Sciatic nerve (tissue), 2 donors: Measurements from ENCODE around the gene RPS6KB1. TPM values are rescaled to one million over a fixed set of nuclear protein-coding genes. Genes with fewer than 3 reads are reported as not detected.
"Not testable (repeated sequence)": the region's sequence is repeated elsewhere in the genome, so short reads cannot be mapped to it uniquely, and the experiment has no call there.

Experiments
- ATAC-seq: fragments of 200-7000 bp; cut with Tn5 transposase; one replicate; pipeline ENCODE4 v1.9.1; 2020; ENCODE audit warnings: mild to moderate bottlenecking, moderate library complexity
- DNase-seq: peaks from one replicate; pipeline ENCODE4 v3.0.0-alpha.2; 2020; ENCODE audit warnings: low spot score
- intact Hi-C: fragments of 100-400 bp; cut with DNase I; formaldehyde crosslinking; loops from one replicate; pipeline ENCODE4 v1.14.2; 2022
- total RNA-seq: library from RNA; stranded (reverse); fragmentation: NEBNext Ultra II Directional; extraction: Animal tissue kit (Norgen Biotek cat#: 25700); gene quantifications from one replicate; pipeline ENCODE4 v1.2.1, GENCODE V29; 2021
- donor health status: DM: no; HTN: no; CAD: no.
- donor health status: DM: no; HTN: no; CAD: no.

Gene RPS6KB1
- total RNA-seq, 1 donor from 2014 or later, result 56.2 TPM

DNA sequence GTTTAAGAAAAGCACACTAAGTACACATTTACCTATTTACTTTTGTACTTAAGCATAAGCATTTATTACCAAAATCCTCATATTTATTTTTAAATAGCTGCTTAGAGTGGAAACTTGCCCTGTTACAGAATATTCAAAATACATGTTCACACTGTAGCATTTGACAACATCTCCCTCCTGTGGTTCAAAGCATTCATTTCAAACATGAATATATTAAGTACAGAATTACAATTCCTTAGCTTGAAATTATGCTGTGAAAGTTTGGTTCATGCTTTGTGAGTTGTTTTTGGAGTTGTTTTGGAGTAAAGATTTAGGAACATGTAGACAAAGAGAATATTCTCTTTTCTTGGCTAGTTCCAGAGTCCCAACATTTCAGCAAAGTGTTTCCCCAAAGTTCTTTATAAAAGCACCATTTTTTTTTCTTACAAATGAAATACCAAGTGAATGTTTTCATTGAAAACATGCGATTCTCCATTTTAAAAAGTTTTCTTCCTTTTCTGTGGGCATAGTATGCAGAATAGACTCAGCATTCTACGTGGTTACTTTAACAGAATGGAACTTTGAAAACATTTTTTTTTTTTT lies 33.4 kb upstream of the RPS6KB1 start:
- intact Hi-C loops, result no loop called here
- peak; percentile 80 for ATAC-seq
- DNase-seq, result no peak

DNA sequence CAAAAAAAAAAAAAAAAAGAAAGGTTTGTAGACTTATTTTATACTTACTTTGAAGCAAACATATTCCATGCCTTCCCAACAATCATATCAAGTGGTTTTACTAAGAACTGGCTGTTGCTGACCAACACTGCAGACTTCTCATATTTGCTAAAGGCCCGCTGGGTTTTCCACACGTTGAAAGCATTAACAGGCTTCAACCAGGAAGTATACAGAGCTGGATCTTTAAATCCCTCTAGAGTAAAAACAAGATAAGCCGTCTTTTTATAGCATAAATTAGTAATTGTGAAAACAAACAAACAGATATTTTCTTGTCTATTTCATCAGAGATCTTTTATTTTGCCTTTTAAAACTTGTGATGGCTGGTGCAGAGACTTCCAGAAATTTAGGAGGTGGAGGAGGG lies 29.3 kb upstream of the RPS6KB1 start:
- intact Hi-C loops, result no loop called here
- DNase-seq (no peak), ATAC-seq (peak; percentile 49)

DNA sequence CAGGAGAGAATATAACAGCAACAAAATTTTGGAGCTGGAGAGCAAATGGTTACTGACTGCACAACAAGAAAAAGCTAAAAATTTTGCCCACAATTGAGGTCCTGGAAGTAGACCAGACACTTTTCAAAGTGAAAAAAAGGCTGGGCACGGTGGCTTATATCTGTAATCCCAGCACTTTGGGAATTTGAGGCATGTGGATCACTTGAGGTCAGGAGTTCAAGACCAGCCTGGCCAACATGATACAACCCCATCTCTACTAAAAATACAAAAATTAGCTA lies 23.0 kb upstream of the RPS6KB1 start:
- DNase-seq (no peak), ATAC-seq (no peak)
- intact Hi-C loops, result no loop called here

DNA sequence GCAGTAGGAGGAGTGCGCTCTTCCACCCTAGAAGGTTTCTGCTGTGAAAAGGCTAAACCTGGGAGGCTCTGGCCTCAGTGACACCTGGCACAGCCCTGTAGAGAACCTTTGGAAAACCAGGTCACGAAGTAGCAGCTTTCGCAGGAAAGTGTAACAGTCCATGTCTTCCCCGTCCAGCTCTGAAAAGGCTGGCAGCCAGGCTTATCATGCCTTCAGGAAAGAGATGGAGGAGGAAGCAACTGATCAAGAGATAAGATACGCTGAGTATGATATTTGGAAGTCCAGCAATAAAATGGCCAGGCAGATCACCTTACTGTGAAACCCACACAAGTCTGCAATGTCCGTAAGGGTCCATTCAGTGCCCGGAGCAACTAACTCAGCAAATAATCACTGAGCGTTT lies 22.4 kb upstream of the RPS6KB1 start:
- DNase-seq (peak; percentile 21), ATAC-seq (no peak)

DNA sequence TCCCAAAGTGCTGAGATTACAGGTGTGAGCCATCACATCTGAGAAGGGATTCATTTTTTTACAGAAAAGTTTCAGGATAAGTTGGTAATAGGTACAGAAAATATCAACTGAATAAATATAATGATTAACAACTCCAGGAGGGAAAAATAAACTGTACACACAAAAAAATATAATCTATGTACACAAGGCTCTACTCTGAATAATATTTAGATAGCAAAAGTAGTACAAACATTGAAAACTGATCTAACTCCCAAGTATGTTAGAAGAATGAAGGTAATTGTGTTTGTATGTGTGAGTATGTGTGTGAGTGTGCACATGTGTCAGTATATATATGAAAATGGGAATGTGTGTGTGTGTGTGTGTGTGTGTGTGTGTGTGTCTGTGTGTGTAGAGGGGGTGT lies 20.6 kb upstream of the RPS6KB1 start:
- DNase-seq, result no peak
- no peak for ATAC-seq
- intact Hi-C loops, result no loop called here

More for the DNA sequence above, 22.4 kb upstream of the RPS6KB1 start:
- intact Hi-C loops, result no loop called here

DNA sequence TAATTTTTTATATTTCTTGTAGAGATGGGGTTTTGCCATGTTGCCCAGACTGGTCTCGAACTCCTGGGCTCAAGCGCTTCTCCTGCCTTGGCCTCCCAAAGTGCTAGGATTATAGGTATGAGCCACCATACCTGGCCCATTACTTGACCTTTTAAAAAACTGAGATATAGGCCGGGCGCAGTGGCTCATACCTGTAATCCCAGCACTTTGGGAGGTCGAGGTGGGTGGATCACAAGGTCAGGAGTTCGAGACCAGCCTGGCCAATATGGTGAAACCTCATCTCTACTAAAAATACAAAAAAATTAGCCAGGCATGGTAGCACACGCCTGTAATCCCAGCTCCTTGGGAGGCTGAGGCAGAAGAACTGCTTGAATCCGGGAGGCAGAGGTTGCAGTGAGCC lies 19.5 kb upstream of the RPS6KB1 start:
- ATAC-seq, DNase-seq, intact Hi-C loops: not testable (repeated sequence)

DNA sequence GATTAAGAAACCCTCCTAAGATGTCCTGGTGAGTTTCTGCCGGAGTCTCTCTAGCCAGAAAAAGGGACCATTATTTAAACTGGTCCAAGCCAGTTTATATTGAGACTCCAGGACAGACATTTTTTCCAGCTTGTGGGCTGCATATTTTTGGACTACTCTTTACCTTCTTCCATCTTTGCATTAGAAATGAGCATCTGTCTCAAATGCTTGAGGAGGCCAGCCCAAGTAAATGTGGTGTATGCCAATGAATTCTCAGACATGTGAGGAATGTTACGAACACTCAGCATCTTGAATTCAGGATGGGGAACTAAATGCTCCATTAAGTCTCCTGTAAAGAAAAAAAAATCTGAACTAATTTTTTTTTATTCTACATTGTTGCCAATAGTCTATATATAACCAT lies 18.5 kb upstream of the RPS6KB1 start:
- intact Hi-C loops, result no loop called here
- no peak for DNase-seq
- no peak for ATAC-seq

DNA sequence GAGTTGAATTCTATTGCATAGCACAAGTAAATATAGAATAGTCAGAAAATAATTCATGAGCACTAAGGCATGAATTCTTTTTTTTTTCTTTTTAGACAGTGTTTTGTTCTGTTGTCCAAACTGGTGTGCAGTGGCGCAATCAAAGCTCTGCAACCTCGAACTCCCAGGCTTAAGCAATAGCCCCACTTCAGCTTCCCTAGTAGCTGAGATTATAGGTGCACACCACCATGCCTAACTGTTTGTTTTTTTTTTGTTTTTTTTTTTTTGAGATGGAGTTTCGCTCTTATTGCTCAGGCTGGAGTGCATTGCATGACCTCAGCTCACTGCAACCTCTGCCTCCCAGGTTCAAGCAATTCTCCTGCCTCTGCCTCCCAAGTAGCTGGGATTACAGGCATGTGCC lies 16.8 kb upstream of the RPS6KB1 start:
- intact Hi-C loops, result no loop called here
- DNase-seq (no peak), ATAC-seq (no peak)

DNA sequence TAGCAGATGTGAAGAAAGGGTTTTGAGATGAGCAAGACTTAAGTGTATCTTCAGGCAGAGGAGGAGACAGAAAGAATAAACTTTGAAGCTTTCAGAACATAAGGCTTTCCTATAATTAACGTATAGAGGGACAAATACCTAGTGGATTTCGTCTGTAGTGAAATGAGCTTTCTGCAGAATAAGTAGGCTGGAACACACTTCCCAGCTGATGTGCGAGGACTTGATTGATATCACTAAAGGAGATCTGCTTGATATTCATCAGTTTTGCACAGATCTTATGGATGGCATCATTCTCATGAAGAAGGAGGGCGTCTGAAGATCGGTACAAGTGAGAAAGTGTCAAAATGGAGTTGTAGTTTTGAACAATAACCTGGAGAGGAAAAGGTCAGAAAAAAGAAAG lies 15.0 kb upstream of the RPS6KB1 start:
- intact Hi-C loops, result no loop called here
- ATAC-seq (no peak), DNase-seq (peak; percentile 8)

DNA sequence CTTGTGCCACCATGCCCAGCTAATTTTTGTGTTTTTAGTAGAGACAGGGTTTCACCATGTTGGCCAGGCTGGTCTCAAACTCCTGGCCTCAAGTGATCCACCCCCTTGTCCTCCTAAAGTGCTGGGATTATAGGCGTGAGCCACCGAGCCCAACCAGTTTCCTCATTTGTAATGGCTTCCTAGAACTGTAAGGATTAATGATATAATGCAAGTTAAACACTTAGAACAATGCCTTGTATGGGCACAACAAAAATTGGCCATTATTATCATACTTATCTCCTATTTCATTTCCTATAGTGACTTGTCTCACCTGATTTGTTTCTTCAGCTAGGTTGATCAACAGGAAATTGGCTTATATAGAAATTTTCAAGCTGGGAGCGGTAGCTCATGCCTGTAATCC lies 14.3 kb upstream of the RPS6KB1 start:
- ATAC-seq (no peak), DNase-seq (no peak)
- intact Hi-C loops, result no loop called here

DNA sequence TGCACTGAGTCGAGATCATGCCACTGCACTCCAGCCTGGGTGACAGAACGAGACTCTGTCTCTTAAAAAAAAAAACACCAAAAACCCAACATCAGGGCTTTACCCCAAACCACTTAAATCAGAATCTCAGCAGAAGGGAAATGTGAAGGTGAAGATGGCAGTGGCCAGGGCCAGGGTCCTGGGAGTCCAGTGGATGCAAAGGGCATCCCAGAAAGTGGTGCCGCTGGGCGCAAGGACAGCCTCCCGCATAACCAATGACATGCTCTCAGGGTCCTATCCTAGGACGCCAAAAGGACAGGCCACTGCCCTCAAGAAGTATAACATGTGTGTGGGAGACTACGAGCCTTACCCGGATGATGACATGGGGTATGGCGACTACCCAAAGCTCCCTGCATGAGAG lies 8.1 kb upstream of the RPS6KB1 start:
- DNase-seq (no peak), ATAC-seq (no peak)
- intact Hi-C loops, result no loop called here

DNA sequence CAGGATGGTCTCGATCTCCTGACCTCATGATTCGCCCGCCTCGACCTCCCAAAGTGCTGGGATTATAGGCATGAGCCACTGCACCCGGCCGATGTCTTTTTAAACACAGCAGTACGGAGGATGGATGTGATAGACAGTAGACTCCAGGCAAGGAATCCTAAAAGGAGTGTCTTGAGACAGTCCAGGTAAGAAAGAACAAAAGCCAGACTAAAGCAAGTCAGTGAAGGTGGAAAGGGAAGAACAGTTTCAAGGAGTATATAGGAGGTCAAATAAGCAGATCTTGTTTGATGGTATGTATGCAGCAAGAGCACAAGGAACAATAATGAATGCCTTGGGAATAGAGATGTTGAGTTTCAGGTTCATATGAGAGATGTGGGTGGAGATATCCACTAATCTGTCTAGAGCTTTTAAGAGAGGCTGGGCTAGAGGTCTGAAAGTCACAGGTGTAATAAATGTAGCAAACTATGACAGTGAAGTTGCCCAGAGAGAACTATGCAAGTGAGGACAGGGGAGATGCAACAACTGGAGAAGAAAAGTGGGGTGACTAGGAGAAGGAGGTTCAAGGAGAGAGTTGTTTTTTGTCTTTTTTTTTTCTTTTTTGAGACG lies 4.7 kb upstream of the RPS6KB1 start:
- no peak for DNase-seq
- no peak for ATAC-seq
- intact Hi-C loops, result no loop called here

DNA sequence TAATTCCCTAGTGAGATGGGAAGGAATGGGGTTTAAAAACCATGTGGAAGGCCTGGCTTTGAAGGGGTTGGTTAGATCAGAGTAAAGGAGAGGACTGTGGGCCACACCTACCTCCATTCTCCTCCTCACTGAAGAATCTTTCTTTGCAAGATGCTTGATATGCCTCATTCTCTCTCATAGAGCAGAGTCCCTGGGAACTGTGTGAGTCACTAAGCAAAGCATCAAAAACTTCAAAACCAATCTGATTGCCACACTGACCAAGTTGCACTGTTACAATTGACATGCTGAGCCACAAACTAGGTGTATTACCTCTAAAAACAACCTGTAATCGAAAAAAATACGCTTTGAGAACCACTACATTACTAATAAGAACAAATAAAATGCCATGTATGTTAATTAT lies 2.2 kb upstream of the RPS6KB1 start:
- no peak for ATAC-seq
- intact Hi-C loops, result no loop called here

DNA sequence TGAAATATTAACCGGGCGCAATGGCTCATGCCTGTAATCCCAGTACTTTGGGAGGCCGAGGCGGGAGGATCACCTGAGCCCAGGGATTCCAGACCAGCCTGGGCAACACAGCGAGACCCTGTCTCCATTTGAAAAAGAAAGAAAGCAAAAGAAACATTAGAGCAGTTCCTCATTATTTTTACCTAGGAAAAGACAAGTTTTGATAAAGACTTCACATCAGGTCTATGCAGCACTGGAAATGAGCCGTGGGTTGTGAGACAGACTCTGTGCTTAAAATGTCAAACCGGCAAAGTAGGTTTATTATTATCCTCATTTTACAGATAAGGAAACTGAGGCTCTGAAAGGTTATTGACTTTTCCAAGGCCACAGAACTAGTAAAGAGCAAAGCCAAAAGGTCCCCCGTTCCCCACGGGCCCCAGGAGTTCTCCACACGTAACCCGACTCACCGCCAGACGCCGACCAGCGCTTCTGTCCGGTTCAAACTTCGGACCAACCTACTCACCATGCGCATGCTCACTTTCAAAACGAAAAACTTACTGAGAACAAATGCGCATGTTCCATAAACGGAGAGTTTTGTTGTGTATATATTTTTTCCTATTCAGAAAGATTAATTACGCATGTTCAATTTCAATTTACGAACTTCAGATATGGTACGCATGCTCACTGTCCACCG lies 534 bp upstream of the RPS6KB1 start:
- peak; percentile 77 for DNase-seq
- peak; percentile 81 for ATAC-seq
- intact Hi-C loops, result no loop called here

More for the DNA sequence above, 2.2 kb upstream of the RPS6KB1 start:
- no peak for DNase-seq

DNA sequence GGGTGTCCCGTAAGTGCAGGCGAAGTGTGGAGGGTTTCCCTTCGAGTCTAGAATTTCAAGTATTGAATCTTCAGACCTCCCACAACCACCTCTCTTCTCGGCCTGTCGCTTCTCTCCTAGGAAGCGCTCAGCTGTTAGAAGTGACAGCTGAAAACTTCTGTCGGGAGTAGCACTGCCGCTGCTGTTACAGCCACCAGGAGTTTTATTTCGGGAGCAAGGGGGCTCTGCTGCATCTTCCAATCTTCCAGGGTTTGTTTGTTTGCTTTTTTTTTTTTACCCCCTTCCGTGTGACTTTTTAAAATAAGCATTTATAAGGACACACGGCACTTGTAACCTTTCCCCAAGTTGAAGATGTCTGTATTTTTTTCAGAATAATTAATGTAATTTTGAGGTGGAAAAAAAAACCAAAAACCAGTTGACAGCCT lies 767 bp downstream of the RPS6KB1 start:
- DNase-seq, result no peak
- no peak for ATAC-seq
- intact Hi-C loops, result no loop called here

DNA sequence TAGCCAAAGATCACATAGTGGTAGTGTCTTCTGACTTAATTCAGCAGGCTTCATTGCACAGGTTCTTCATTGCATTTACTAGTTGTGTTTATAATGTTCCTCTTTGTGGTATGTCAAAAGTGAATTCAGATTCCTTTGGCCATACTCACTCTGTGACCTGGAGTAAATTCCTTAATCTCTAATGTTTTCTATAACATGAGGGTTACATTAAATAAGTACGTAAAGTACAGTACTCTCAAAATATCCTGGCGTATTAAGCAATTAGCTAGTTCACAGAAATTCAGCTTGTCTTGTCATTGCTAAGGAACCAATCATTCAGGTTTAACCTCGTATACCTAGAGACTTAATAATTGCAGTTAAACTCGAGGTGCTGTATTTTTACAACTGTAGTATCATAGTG lies 4.2 kb downstream of the RPS6KB1 start:
- no peak for ATAC-seq
- DNase-seq, result no peak
- intact Hi-C loops, result no loop called here

DNA sequence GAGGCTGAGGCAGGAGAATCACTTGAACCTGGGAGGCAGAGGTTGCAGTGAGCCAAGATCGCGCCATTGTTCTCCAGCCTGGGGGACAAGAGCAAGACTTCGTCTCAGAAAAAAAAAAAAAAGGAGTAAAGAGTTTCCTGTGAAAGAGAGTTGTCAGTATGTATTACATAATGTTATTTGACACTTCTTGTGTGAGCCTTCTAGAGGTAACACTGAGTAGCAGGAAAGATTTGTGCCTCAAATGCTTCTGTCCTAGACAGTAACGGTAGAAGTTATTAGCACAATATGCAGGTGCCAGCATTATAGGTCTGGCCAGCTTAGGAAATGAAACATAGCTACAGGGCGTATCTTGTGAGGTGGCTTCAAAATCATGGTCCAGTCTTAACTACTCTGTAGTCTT lies 6.2 kb downstream of the RPS6KB1 start:
- DNase-seq, result no peak
- intact Hi-C loops, result no loop called here
- peak; percentile 61 for ATAC-seq

DNA sequence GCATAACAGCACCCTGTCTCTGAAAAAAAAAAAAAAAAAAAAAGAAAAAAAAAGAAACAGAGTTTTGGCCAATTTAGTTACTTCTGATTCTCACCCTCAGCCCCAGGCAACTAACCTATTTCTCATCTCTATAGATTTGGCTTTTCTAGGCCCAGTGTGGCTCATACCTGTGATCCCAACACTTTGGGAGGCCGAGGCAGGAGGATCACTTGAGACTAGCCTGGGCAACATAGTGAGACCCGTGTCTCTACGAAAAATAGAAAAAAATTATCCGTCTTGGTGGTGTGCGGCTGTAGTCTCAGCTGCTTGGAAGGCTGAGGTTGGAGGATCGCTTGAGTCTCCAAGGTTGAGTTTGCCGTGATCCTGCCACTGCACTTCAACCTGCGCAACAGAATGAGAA lies 8.7 kb downstream of the RPS6KB1 start:
- intact Hi-C loops, result no loop called here

DNA sequence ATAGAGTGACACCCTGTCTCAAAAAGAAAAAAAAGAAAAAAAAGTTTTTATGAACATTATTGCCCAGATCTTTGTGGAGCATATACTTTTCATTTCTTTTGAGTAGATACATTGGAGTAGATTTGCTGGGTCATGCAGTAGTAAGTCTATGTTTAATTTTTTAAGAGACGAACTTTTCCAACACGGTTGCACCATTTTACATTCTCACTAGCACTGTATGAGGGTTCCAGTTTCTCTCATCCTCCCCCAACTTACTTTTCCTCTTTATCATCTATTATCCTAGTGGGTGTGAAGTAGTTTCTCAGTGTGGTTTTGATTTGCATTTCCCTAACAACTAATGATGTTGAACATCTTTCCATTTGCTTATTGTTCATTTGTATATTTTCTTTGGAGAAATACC lies 10.5 kb downstream of the RPS6KB1 start:
- intact Hi-C loops, result no loop called here
- no peak for DNase-seq
- no peak for ATAC-seq

More for the DNA sequence above, 8.7 kb downstream of the RPS6KB1 start:
- no peak for ATAC-seq
- DNase-seq, result no peak

DNA sequence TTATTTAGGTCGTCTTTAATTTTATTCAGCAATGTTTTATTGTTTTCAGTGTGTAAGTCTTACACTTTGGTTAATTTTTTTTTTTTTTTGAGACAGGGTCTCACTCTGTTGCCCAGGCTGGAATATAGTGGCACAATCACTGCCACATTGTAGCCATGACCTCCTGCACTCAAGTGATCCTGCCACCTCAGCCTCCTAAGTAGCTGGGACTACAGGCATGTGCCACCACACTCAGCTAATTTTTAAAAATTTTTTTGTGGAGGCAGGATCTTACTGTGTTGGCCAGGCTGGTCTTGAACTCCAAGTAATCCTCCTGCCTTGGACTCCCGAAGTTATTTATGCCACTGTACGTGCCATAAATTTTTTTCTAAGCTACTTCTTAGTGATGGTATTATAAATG lies 14.5 kb downstream of the RPS6KB1 start:
- intact Hi-C loops, result no loop called here
- DNase-seq (no peak), ATAC-seq (no peak)
